Loucy (cell line): ENCODE measurements around the gene CAMTA1.

Source experiments
- CTCF ChIP-seq: fragments of 200-600 bp; sonication (generic); conservative IDR thresholded peaks from 2 replicates; pipeline ENCODE4 v1.5.1; 2014; ENCODE audit warnings: mild to moderate bottlenecking, antibody characterized with exemption, low read length
- EZH2phosphoT487 ChIP-seq: fragments of 200-600 bp; IDR thresholded peaks from 2 replicates; pipeline ENCODE4 v1.6.1; 2018; ENCODE audit warnings: antibody characterized with exemption, mild to moderate bottlenecking, moderate library complexity, borderline replicate concordance

GRCh38 chr1:7795406-7795805 lies 1010.2 kb downstream of the CAMTA1 start:
- TF ChIP-seq CTCF (no peak), EZH2phosphoT487 (no peak)
